ENCODE results near the gene C1QL1.
"Not testable (repeated sequence)": the region's sequence is repeated elsewhere in the genome, so short reads cannot be mapped to it uniquely, and the experiment has no call there.

The C1QL1 gene

GRCh38 chr17:44952946-44953475, 15.1 kb downstream of the C1QL1 start:
- no peak for TF ChIP-seq POLR2AphosphoS5 (IDR thresholded peaks at IDR 0.05; ENCODE audit: low read depth, low read length)
- TF ChIP-seq PAX5 (IDR thresholded peaks at IDR 0.05; ENCODE audit: insufficient read depth, low read length, severe bottlenecking): no peak
- no peak for TF ChIP-seq SPI1 (IDR thresholded peaks at IDR 0.05; ENCODE audit: low read depth, low read length)
- TF ChIP-seq TAF1 (IDR thresholded peaks at IDR 0.05; ENCODE audit: low read depth, low read length): no peak
- no peak for TF ChIP-seq POU2F2 (IDR thresholded peaks at IDR 0.05; ENCODE audit: low read depth, low read length)
- no peak for TF ChIP-seq POLR2A (IDR thresholded peaks at IDR 0.05; ENCODE audit: low read depth, low read length)
- DNase-seq (ENCODE audit: insufficient read length, low spot score) (no peak), FAIRE-seq (no peak)

GRCh38 chr17:44948315-44948795, 19.7 kb downstream of the C1QL1 start:
- no peak for TF ChIP-seq SPI1 (IDR thresholded peaks at IDR 0.05; ENCODE audit: low read depth, low read length)
- no peak for TF ChIP-seq TAF1 (IDR thresholded peaks at IDR 0.05; ENCODE audit: low read depth, low read length)
- no peak for TF ChIP-seq POLR2AphosphoS5 (IDR thresholded peaks at IDR 0.05; ENCODE audit: low read depth, low read length)
- TF ChIP-seq PAX5 (IDR thresholded peaks at IDR 0.05; ENCODE audit: insufficient read depth, low read length, severe bottlenecking): no peak
- no peak for TF ChIP-seq POLR2A (IDR thresholded peaks at IDR 0.05; ENCODE audit: low read depth, low read length)
- TF ChIP-seq POU2F2 (IDR thresholded peaks at IDR 0.05; ENCODE audit: low read depth, low read length): no peak
- FAIRE-seq: no peak
- DNase-seq (ENCODE audit: insufficient read length, low spot score): no peak

- FAIRE-seq (peak; percentile 93), DNase-seq (ENCODE audit: insufficient read length, low spot score) (peak; percentile 95)
- TF ChIP-seq POLR2AphosphoS5 (IDR thresholded peaks at IDR 0.05; ENCODE audit: low read depth, low read length): peak; percentile 92
- peak; percentile 92 for TF ChIP-seq POLR2A (IDR thresholded peaks at IDR 0.05; ENCODE audit: low read depth, low read length)
- peak; percentile 58; the same call in 1 of the 2 replicates for TF ChIP-seq POU2F2 (IDR thresholded peaks at IDR 0.05; ENCODE audit: low read depth, low read length)
- peak; percentile 84 for TF ChIP-seq TAF1 (IDR thresholded peaks at IDR 0.05; ENCODE audit: low read depth, low read length)
- TF ChIP-seq PAX5 (IDR thresholded peaks at IDR 0.05; ENCODE audit: insufficient read depth, low read length, severe bottlenecking): no peak
- peak; percentile 94 for TF ChIP-seq SPI1 (IDR thresholded peaks at IDR 0.05; ENCODE audit: low read depth, low read length)
These were observed 20.4 kb downstream of the C1QL1 start, which contains the start of gene KIF18B for GRCh38 chr17:44947461-44948314. Gene KIF18B, minus strand, starts transcription at chr17:44947773. Its CDS starts 11,429 bp downstream, at chr17:44936344.

GRCh38 chr17:44945652-44946051, 22.5 kb downstream of the C1QL1 start:
- DNase-seq (ENCODE audit: insufficient read length, low spot score); FAIRE-seq: not testable (repeated sequence)

- TF ChIP-seq TAF1 (IDR thresholded peaks at IDR 0.05; ENCODE audit: low read depth, low read length): no peak
- no peak for FAIRE-seq
- DNase-seq (ENCODE audit: insufficient read length, low spot score): no peak
These were observed 25.6 kb downstream of the C1QL1 start for GRCh38 chr17:44942456-44942855.

- no peak for TF ChIP-seq SPI1 (IDR thresholded peaks at IDR 0.05; ENCODE audit: low read depth, low read length)
- no peak for TF ChIP-seq TAF1 (IDR thresholded peaks at IDR 0.05; ENCODE audit: low read depth, low read length)
- TF ChIP-seq POLR2A (IDR thresholded peaks at IDR 0.05; ENCODE audit: low read depth, low read length): no peak
- TF ChIP-seq POU2F2 (IDR thresholded peaks at IDR 0.05; ENCODE audit: low read depth, low read length): no peak
- TF ChIP-seq POLR2AphosphoS5 (IDR thresholded peaks at IDR 0.05; ENCODE audit: low read depth, low read length): no peak
- no peak for TF ChIP-seq PAX5 (IDR thresholded peaks at IDR 0.05; ENCODE audit: insufficient read depth, low read length, severe bottlenecking)
- FAIRE-seq: no peak
- DNase-seq (ENCODE audit: insufficient read length, low spot score): no peak
These were observed 26.3 kb downstream of the C1QL1 start for GRCh38 chr17:44941712-44942331.

- FAIRE-seq (no peak), DNase-seq (ENCODE audit: insufficient read length, low spot score) (no peak)
- TF ChIP-seq PAX5 (IDR thresholded peaks at IDR 0.05; ENCODE audit: insufficient read depth, low read length, severe bottlenecking) (no peak), TAF1 (IDR thresholded peaks at IDR 0.05; ENCODE audit: low read depth, low read length) (no peak), POU2F2 (IDR thresholded peaks at IDR 0.05; ENCODE audit: low read depth, low read length) (no peak), POLR2AphosphoS5 (IDR thresholded peaks at IDR 0.05; ENCODE audit: low read depth, low read length) (no peak), POLR2A (IDR thresholded peaks at IDR 0.05; ENCODE audit: low read depth, low read length) (no peak), SPI1 (IDR thresholded peaks at IDR 0.05; ENCODE audit: low read depth, low read length) (no peak)
These were observed 27.3 kb downstream of the C1QL1 start for GRCh38 chr17:44940768-44941167.

- DNase-seq (ENCODE audit: insufficient read length, low spot score): no peak
- no peak for FAIRE-seq
- no peak for TF ChIP-seq SPI1 (IDR thresholded peaks at IDR 0.05; ENCODE audit: low read depth, low read length)
- TF ChIP-seq POLR2AphosphoS5 (IDR thresholded peaks at IDR 0.05; ENCODE audit: low read depth, low read length): no peak
- no peak for TF ChIP-seq POU2F2 (IDR thresholded peaks at IDR 0.05; ENCODE audit: low read depth, low read length)
- no peak for TF ChIP-seq TAF1 (IDR thresholded peaks at IDR 0.05; ENCODE audit: low read depth, low read length)
- TF ChIP-seq POLR2A (IDR thresholded peaks at IDR 0.05; ENCODE audit: low read depth, low read length): no peak
- no peak for TF ChIP-seq PAX5 (IDR thresholded peaks at IDR 0.05; ENCODE audit: insufficient read depth, low read length, severe bottlenecking)
These were observed 27.8 kb downstream of the C1QL1 start for GRCh38 chr17:44940317-44940716.

GRCh38 chr17:44935116-44935515, 33.0 kb downstream of the C1QL1 start:
- DNase-seq (ENCODE audit: insufficient read length, low spot score) (no peak), FAIRE-seq (no peak)
- TF ChIP-seq POLR2AphosphoS5 (IDR thresholded peaks at IDR 0.05; ENCODE audit: low read depth, low read length): no peak
- TF ChIP-seq TAF1 (IDR thresholded peaks at IDR 0.05; ENCODE audit: low read depth, low read length): no peak
- no peak for TF ChIP-seq POLR2A (IDR thresholded peaks at IDR 0.05; ENCODE audit: low read depth, low read length)
- TF ChIP-seq SPI1 (IDR thresholded peaks at IDR 0.05; ENCODE audit: low read depth, low read length): no peak
- TF ChIP-seq POU2F2 (IDR thresholded peaks at IDR 0.05; ENCODE audit: low read depth, low read length): no peak
- no peak for TF ChIP-seq PAX5 (IDR thresholded peaks at IDR 0.05; ENCODE audit: insufficient read depth, low read length, severe bottlenecking)
